Activated CD8-positive, alpha-beta memory T cell treated with anti-CD3 and anti-CD28 coated beads, Interleukin-2, amount 10 ng/mL, durations not matched to agents 7 days and 5 days (primary cell): ENCODE measurements around the gene MED13L. TPM values are rescaled to one million over a fixed set of nuclear protein-coding genes. Genes with fewer than 3 reads are reported as not detected.
A peak's percentile ranks its signal among the peaks of the same experiment; 100 is the strongest.

ENCODE experiments used
- ATAC-seq: fragments of 150-1000 bp; cut with Tn5 transposase; one replicate; pipeline ENCODE4 v1.10.0; 2021; ENCODE audit warnings: moderate library complexity
- CTCF ChIA-PET: fragments of 350-600 bp; sonication (Branson Sonifier 250); formaldehyde crosslinking; loops from one replicate; lab custom pipeline; 2021; ENCODE audit warnings: antibody characterized with exemption; lab: Charles Lee
- DNase-seq: peaks from one replicate; pipeline ENCODE4 v3.0.0-alpha.2; 2020
- H3K27ac Mint-ChIP-seq: one replicate; pipeline ENCODE4 v1.8.0; 2021; ENCODE audit warnings: mild to moderate bottlenecking, mixed read lengths
- H3K27me3 Mint-ChIP-seq: one replicate; pipeline ENCODE4 v1.8.0; 2021; ENCODE audit warnings: mixed read lengths
- H3K36me3 Mint-ChIP-seq: one replicate; pipeline ENCODE4 v1.8.0; 2021; ENCODE audit warnings: mild to moderate bottlenecking, mixed read lengths
- H3K4me1 Mint-ChIP-seq: one replicate; pipeline ENCODE4 v1.8.0; 2021; ENCODE audit warnings: mixed read lengths
- H3K4me3 Mint-ChIP-seq: one replicate; pipeline ENCODE4 v1.8.0; 2021; ENCODE audit warnings: mild to moderate bottlenecking, moderate library complexity, mixed read lengths
- H3K9me3 Mint-ChIP-seq: one replicate; pipeline ENCODE4 v1.8.0; 2022; ENCODE audit warnings: low read depth, mixed read lengths
- total RNA-seq, 2 experiments: library from RNA; stranded (reverse); gene quantifications; one replicate each; pipeline ENCODE4 v1.2.3, GENCODE V29; 2021

Gene MED13L
- total RNA-seq, 2 experiments from 2014 or later = 65.1 to 74.4 TPM

DNA sequence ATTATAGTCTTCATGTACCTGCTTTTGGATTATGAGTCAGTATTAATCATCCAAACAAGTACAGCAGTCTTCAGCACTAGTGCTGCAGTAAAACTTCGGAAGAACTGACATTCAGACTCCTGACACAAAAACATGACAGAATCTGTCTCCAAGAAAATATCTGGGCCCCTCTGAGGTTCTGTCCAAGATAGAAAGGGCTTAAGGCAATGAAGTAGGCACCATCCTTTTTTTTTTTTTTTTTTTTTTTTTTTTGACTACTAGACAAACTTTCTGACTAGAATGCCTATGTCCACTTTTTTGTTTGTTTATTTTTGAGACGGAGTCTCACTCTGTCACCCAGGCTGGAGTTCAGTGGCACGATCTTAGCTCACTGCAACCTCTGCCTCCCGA is 112.5 kb downstream of the MED13L start:
- DNase-seq (no peak), ATAC-seq (no peak)
- Mint-ChIP-seq H3K36me3 (peaks cover 8% of the 10 kb centered on the region), H3K9me3 (no peaks in the 10 kb centered on the region), H3K4me3 (no peak overlapping the region), H3K27ac (peak overlapping the region; percentile 34), H3K4me1 (peaks cover 26% of the 10 kb centered on the region), H3K27me3 (no peaks in the 10 kb centered on the region)
- CTCF ChIA-PET = interaction anchor here (1.1 kb wide), 1 partner anchor 14 kb away, joined by 3 read pairs; no protein-coding TSS in a partner anchor

DNA sequence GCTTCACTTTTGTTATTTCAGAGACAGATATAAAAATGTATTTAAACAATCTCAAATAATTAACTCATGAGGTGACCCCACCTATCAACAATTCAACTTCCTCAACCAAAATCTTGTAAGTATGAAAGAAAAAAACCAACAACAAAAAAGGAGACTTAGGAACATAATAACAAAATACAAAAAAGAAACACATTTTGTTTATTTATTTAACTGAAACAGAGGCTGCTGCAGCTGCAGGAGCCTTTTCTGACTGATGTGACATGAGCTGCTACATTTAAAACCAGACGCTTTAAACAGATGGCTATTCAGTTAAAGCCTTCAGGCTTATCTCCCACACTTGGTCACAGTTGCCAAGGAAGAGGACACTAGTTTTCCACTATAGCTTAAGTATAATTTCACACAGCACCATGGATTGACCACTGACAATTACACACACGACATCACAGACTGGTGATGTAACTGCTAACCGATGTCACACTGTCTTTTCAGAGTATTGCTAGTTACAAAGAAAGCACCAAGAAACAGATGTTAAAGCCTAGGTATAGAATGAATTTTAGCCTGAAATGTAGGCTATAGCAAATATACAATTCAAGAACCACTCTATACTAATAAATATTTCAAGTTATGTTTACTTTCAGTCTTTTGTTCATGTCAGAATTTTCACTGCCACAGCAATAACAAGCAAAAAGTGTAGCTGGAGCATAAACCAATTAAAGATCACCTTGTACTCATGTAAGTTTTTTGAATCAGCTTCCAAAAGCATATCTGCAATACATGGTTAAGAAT is 113.0 kb downstream of the MED13L start:
- Mint-ChIP-seq H3K36me3 (peaks cover 4% of the 10 kb centered on the region), H3K4me3 (no peak overlapping the region), H3K27me3 (no peaks in the 10 kb centered on the region), H3K27ac (no peak overlapping the region), H3K4me1 (peaks cover 25% of the 10 kb centered on the region), H3K9me3 (no peaks in the 10 kb centered on the region)
- ATAC-seq (peak; percentile 30), DNase-seq (no peak)
- CTCF ChIA-PET = interaction anchor here (1.1 to 1.3 kb wide), 2 partner anchors 14 to 18 kb away, joined by 3 to 4 read pairs; no protein-coding TSS in a partner anchor

DNA sequence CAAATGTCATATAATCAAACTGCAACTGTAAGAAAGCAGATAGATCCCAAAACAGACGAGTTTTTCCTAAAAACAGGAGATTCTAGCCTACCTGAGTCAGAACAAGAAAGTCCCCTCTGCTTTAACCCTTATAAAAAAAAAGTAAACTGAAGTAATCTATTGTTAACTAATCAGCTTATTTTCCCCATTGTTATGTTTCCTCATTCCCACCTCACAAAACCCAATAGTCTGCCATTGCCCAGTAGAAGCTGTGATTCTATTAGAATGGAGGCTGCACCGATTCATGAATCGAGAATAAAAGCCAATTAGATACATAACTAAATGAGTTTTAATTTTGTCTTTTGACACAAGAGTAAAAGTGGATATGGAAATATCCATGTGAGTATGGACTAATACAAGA is 115.4 kb downstream of the MED13L start:
- Mint-ChIP-seq H3K27me3 (no peaks in the 10 kb centered on the region), H3K4me3 (no peak overlapping the region), H3K4me1 (peaks cover 32% of the 10 kb centered on the region), H3K36me3 (peaks cover 2% of the 10 kb centered on the region), H3K9me3 (no peaks in the 10 kb centered on the region), H3K27ac (no peak overlapping the region)
- CTCF ChIA-PET = interaction anchor here (1.2 kb wide), 1 partner anchor 9 kb away, joined by 3 read pairs; no protein-coding TSS in a partner anchor
- ATAC-seq (no peak), DNase-seq (no peak)

DNA sequence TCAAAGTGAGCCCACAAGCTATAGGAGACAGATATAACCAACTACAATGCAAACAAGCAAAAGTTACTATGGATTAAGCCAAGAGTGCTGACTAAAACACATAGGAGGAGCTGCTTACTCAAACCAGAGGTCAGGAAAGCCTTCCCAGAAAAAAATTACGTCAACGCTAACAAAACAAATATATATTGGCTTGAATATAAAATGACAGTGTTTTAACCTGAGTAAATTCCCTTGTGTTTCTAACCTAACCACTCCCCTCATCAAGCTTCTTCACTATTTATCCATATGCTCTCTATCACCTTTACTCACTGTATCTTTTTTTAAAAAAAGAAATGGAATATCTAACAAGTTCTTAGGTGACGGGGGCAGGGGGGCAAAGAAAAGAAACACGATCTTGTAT is 115.9 kb downstream of the MED13L start:
- Mint-ChIP-seq H3K4me3 (no peak overlapping the region), H3K27ac (no peak overlapping the region), H3K36me3 (peaks cover 2% of the 10 kb centered on the region), H3K4me1 (peaks cover 32% of the 10 kb centered on the region), H3K27me3 (no peaks in the 10 kb centered on the region), H3K9me3 (no peaks in the 10 kb centered on the region)
- ATAC-seq = no peak
- CTCF ChIA-PET = interaction anchor here (1.2 kb wide), 1 partner anchor 9 kb away, joined by 3 read pairs; no protein-coding TSS in a partner anchor
- no peak for DNase-seq

DNA sequence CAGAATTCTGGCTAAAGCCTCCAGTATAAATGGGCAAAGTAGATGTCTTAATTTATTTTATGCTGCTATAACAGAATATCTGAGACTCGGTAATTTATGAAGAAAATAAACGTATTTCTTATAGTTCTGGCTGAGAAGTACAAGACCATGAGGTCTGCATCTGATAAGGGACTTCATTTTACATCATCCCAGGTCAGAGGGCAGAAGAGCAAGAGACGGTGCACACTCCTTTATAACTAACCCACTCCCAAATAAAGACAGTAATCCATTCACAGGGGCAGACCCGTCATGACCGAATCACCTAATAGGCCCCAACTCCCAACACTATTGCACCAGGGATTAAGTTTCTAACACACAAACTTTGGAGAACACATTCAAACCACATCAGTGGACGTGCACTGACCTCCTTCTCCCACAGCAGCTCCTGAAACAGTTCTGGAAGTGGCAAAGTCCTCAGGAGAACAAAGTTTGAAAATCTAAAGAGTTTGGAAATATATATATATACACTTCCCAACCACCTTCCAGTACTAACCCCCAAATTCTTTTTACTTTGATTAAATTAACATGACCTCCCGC is 116.5 kb downstream of the MED13L start:
- peaks cover 2% of the 10 kb centered on the region for H3K36me3 Mint-ChIP-seq
- no peak for ATAC-seq
- peaks cover 30% of the 10 kb centered on the region for H3K4me1 Mint-ChIP-seq
- H3K27me3 Mint-ChIP-seq = no peaks in the 10 kb centered on the region
- no peak overlapping the region for H3K27ac Mint-ChIP-seq
- DNase-seq = no peak
- CTCF ChIA-PET = interaction anchor here (1.2 kb wide), 1 partner anchor 8 kb away, joined by 3 read pairs; no protein-coding TSS in a partner anchor
- H3K9me3 Mint-ChIP-seq = no peaks in the 10 kb centered on the region
- no peak overlapping the region for H3K4me3 Mint-ChIP-seq

DNA sequence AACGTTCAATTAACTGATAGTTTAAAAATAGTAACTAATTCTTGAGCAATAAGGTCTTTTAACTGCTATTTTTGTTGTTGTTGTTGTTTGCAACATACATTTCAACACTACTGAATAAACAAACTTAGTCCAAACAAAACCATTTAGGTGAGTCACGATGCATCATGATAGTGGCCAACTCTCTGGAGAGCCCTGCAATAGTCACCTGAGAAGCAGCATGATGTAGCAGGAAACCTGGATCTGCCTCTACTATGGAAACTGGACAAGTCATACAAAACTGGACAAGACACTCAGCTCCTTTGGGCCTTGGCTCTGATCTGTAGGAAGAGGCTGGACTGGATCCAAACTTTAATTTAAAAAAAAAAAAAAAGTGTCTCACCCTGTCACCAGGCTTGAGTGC is 117.3 kb downstream of the MED13L start:
- H3K36me3 Mint-ChIP-seq = peaks cover 2% of the 10 kb centered on the region
- no peak overlapping the region for H3K27ac Mint-ChIP-seq
- H3K4me1 Mint-ChIP-seq = peaks cover 23% of the 10 kb centered on the region
- no peaks in the 10 kb centered on the region for H3K9me3 Mint-ChIP-seq
- ATAC-seq (no peak), DNase-seq (no peak)
- no peaks in the 10 kb centered on the region for H3K27me3 Mint-ChIP-seq
- no peak overlapping the region for H3K4me3 Mint-ChIP-seq
- CTCF ChIA-PET = no interaction called here

DNA sequence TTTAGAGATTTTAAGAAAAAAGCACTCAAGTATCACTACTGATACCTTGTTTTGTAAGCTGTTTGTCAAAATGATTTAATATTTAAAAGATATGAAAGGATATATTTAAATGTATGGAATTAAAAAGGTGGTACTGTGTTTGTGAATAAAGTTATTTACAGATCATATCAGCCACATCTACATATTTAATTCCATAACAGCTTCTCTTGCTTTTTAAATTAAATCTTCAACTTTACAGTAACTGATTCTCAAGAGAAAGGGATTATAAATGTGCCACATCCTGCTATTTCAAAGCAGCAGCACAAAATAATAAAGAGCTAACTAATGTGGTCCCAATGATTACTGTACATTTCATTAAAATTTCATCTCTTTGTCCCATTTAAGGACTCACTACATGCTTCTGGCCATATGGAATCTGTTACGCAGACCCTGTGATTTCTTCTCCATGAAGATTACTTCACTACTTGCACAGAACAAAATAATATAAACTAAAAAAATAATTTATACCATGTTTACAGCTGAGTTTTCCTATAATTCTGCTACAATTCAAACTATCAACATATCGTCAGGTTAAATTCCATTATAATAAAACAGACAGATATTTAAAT is 117.8 kb downstream of the MED13L start:
- peaks cover 2% of the 10 kb centered on the region for H3K36me3 Mint-ChIP-seq
- no peak overlapping the region for H3K4me3 Mint-ChIP-seq
- CTCF ChIA-PET = no interaction called here
- ATAC-seq = no peak
- peaks cover 20% of the 10 kb centered on the region for H3K4me1 Mint-ChIP-seq
- H3K27ac Mint-ChIP-seq = no peak overlapping the region
- no peaks in the 10 kb centered on the region for H3K9me3 Mint-ChIP-seq
- no peak for DNase-seq
- no peaks in the 10 kb centered on the region for H3K27me3 Mint-ChIP-seq

DNA sequence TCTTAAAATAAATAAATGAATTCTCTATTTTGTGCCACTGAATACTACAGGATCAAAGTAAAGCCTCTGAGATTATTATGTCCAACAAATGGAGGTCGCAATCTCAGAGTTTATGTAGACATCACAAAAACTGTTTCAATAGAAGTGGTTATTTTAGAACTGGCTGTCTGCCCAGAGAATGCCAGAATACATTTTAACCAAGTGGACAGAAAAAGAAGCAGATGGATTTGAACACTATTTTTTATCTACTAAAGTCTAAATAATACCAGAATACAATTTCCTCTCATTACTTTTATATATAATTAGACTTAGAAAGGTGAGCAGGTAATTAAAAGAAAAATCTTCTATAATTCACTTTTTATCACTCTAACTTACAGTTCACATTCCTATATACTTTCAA is 118.3 kb downstream of the MED13L start:
- Mint-ChIP-seq H3K9me3 (no peaks in the 10 kb centered on the region), H3K36me3 (peaks cover 2% of the 10 kb centered on the region), H3K27me3 (no peaks in the 10 kb centered on the region), H3K4me1 (peaks cover 15% of the 10 kb centered on the region), H3K27ac (no peak overlapping the region), H3K4me3 (no peak overlapping the region)
- CTCF ChIA-PET = no interaction called here
- DNase-seq (no peak), ATAC-seq (no peak)

DNA sequence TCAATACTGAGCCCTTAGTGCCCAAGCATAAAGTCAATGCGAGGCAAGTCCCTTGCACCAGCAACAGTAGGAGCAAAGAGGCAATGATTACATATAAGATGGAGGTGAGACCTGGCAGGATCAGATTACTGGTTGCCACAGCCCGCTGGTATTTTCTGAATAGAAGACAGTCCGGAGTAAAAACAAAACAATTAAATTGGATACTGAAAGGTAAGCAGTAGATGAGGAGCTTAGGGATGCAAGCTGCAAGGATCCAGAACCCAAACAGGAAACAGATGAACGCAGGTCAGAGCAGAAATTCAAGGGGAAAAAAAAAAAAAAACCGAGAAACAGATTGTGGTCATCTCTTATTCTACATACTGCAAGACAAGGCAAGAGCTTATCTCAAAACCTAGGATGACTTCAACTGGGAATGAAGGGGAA is 119.6 kb downstream of the MED13L start:
- Mint-ChIP-seq H3K9me3 (no peaks in the 10 kb centered on the region), H3K27ac (no peak overlapping the region), H3K4me1 (peaks cover 12% of the 10 kb centered on the region), H3K27me3 (no peaks in the 10 kb centered on the region), H3K36me3 (peaks cover 2% of the 10 kb centered on the region), H3K4me3 (no peak overlapping the region)
- CTCF ChIA-PET = no interaction called here
- ATAC-seq (no peak), DNase-seq (no peak)

DNA sequence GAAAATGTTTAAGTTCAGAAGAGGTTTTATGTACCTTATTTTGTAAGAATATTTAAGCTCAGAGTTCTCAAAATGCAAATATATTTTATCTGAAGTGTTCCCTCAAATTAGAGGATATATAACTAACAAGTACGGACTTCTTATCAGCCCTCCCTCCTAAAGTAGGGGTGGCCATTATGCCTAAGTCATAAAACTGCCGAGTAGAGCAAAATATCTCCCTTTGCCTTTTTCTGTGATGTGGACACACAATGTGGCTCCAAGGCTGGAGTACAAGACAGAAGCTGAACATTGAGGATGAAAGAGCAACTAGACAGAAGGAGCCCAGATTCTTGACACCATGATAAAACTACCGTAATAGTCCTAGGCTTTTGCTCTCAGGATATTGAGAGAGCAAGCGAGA is 120.9 kb downstream of the MED13L start:
- no peaks in the 10 kb centered on the region for H3K9me3 Mint-ChIP-seq
- no peaks in the 10 kb centered on the region for H3K27me3 Mint-ChIP-seq

DNA sequence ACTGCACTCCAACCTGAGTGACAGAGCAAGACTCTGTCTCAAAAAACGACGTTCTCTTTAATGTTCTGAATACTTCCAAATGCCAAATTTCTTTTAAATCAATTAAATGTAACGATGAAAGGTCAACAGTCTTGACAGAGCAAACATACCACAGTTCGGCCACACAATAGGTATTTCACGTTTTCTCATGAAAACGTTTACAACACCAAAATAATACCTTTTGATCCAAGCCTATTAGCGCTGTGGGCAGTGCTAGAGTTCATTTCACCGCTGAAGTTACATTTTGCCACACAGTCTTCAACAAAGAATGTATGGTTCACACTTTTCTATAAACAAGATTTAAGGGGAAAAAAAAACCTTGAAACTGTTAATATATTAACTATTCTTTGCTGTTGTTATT is 122.1 kb downstream of the MED13L start:
- Mint-ChIP-seq H3K27ac (no peak overlapping the region), H3K4me3 (no peak overlapping the region), H3K36me3 (no peaks in the 10 kb centered on the region), H3K27me3 (no peaks in the 10 kb centered on the region), H3K9me3 (no peaks in the 10 kb centered on the region), H3K4me1 (peaks cover 23% of the 10 kb centered on the region)
- CTCF ChIA-PET = no interaction called here
- DNase-seq (no peak), ATAC-seq (no peak)

More for the DNA sequence above, 120.9 kb downstream of the MED13L start:
- peaks cover 20% of the 10 kb centered on the region for H3K4me1 Mint-ChIP-seq
- DNase-seq (no peak), ATAC-seq (no peak)
- peaks cover 2% of the 10 kb centered on the region for H3K36me3 Mint-ChIP-seq
- no peak overlapping the region for H3K4me3 Mint-ChIP-seq
- CTCF ChIA-PET = no interaction called here
- no peak overlapping the region for H3K27ac Mint-ChIP-seq

DNA sequence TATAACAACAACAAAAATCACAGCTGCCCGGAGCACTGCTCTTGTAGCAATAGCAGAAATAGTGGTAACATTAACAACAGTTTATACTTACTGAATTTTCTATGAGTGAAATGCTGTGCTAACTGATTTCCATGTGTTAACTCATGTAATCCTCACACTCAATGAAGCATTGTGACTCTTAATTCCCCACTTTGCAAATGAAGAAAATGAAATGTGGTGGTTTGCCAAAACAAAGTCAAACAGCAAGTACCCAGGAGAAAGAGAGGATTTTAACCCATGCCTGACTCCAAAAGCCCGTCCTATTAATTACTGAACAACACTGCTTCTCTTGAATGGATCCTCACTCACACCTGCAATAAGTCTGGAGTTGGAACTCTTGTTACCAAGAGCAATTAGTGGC is 123.5 kb downstream of the MED13L start:
- Mint-ChIP-seq H3K27ac (no peak overlapping the region), H3K4me3 (no peak overlapping the region), H3K27me3 (no peaks in the 10 kb centered on the region), H3K9me3 (no peaks in the 10 kb centered on the region), H3K36me3 (no peaks in the 10 kb centered on the region), H3K4me1 (peaks cover 28% of the 10 kb centered on the region)
- ATAC-seq (no peak), DNase-seq (no peak)
- CTCF ChIA-PET = no interaction called here

DNA sequence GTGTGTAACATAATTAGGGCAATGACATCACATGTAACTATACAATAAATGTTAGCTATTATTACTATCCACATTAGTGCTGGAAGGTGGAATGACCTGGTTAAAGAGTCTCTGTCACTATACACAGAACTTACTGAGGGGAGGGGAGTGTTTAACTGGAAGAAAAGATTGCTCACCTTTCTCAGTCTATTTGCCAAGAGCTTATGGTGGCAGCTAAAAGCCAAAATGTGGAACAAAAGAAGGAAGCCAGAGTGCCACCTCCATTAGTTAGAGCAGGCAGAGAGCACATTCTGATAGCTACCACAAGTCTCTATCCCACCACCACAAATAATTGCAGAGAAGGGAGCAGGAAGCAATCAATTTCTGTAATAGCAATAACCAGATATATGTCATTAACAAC is 124.4 kb downstream of the MED13L start:
- H3K27ac Mint-ChIP-seq = no peak overlapping the region
- ATAC-seq = no peak
- CTCF ChIA-PET = interaction anchor here (0.7 to 0.9 kb wide), 2 partner anchors 9 to 18 kb away, joined by 3 read pairs; no protein-coding TSS in a partner anchor
- H3K4me3 Mint-ChIP-seq = no peak overlapping the region
- no peak for DNase-seq
- peaks cover 28% of the 10 kb centered on the region for H3K4me1 Mint-ChIP-seq
- H3K27me3 Mint-ChIP-seq = no peaks in the 10 kb centered on the region
- H3K36me3 Mint-ChIP-seq = no peaks in the 10 kb centered on the region
- H3K9me3 Mint-ChIP-seq = no peaks in the 10 kb centered on the region
